ENCODE results near the gene CREB3L4. TPM values are rescaled to one million over a fixed set of nuclear protein-coding genes. Genes with fewer than 3 reads are reported as not detected.

The CREB3L4 gene
- total and polyA plus RNA-seq, 2 donors (not counting 3 experiments of a cell fraction or from before 2014, with no cell fraction given), result 8.1 to 12.1 TPM

DNA sequence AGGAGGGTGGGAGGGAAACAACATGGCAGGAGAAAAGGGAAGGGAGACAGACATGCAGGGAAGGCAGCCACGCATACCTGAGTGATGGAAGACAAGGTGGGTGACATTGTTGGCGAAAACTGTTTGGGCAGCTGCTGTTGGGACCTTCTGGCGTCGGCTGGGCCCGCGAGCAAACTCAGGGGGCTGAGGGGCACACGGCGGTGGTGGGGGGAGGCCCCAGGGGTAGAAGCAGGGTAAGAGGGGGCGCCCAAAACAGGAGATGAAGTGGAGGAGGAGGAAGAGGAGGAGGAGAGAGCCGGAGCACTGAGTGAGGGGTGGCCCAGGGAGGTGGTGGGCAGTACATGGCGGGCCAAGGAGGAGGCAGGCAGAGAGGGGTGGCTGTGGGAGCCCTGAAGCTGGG is 16.5 kb upstream of the CREB3L4 start:
- POLR2A ChIA-PET, result no interaction called here
- dilution Hi-C loops (cut with MboI; ENCODE audit: extremely low pct_ligation_motif_present, low sequenced_read_pairs), result no loop called here
- no peak for FAIRE-seq
- no peaks in the 10 kb centered on the region for H3K4me1 ChIP-seq (ENCODE audit: control insufficient read depth, extremely low read depth, insufficient read depth, low read length)
- H3K4me2 ChIP-seq (ENCODE audit: insufficient read depth, low read length), result no peak overlapping the region
- H3K36me3 ChIP-seq (ENCODE audit: control insufficient read depth in 2 of 2, extremely low read depth in 1 of 2, insufficient read depth in 2 of 2, low read length in 2 of 2), result peaks cover 6 to 50% of the 10 kb centered on the region in 2 experiments
- no peak overlapping the region for H3K27ac ChIP-seq (ENCODE audit: insufficient read depth, low read depth, low read length)
- no peaks in the 10 kb centered on the region for H4K20me1 ChIP-seq (replicated peaks; ENCODE audit: control insufficient read depth, extremely low read depth, insufficient read depth, low read length)
- no peaks in the 10 kb centered on the region for H3K27me3 ChIP-seq (ENCODE audit: control insufficient read depth in 2 of 2, insufficient read depth in 2 of 2, low read length in 2 of 2)
- H3K9me1 ChIP-seq (replicated peaks; ENCODE audit: control insufficient read depth, extremely low read depth, insufficient read depth, low read length), result no peaks in the 10 kb centered on the region
- CTCF ChIA-PET, result no interaction called here
- BruUV-seq (replicated peaks), result no TSS peak
- H3K4me3 ChIP-seq (replicated peaks in 1 of 3; ENCODE audit: insufficient read depth in 1 of 3, low read depth in 1 of 3, low read length in 3 of 3), result no peak overlapping the region
- TF ChIP-seq CTCF (IDR thresholded peaks at IDR 0.05; ENCODE audit: extremely low read depth in 1 of 2, insufficient read depth in 1 of 2, low read depth in 1 of 2, low read length in 2 of 2), result no peak
- TF ChIP-seq MYC (IDR thresholded peaks at IDR 0.05; ENCODE audit: low read depth, low read length), result no peak
- TF ChIP-seq MAX (IDR thresholded peaks at IDR 0.05; ENCODE audit: insufficient read depth, insufficient read length), result no peak
- TF ChIP-seq POLR2AphosphoS5 (IDR thresholded peaks at IDR 0.05; ENCODE audit: insufficient read depth, low read depth, low read length), result no peak
- TF ChIP-seq FOS (IDR thresholded peaks at IDR 0.05; ENCODE audit: borderline replicate concordance, insufficient read depth, low read length), result no peak
- TF ChIP-seq POLR2A (IDR thresholded peaks at IDR 0.05; ENCODE audit: low read depth, low read length), result no peak
- TF ChIP-seq GATA2 (IDR thresholded peaks at IDR 0.05; ENCODE audit: insufficient read depth, insufficient read length, low read depth, low read length), result no peak
- TF ChIP-seq EZH2 (IDR thresholded peaks at IDR 0.05; ENCODE audit: borderline replicate concordance, low read depth, low read length, severe bottlenecking), result no peak
- no peak for TF ChIP-seq JUN (IDR thresholded peaks at IDR 0.05; ENCODE audit: borderline replicate concordance, insufficient read depth, insufficient read length, low read depth)
- no peak overlapping the region for H2AFZ ChIP-seq (ENCODE audit: low read depth, low read length)
- no peaks in the 10 kb centered on the region for H3K9me3 ChIP-seq (replicated peaks; ENCODE audit: control insufficient read depth, insufficient read depth, low read length)
- intact Hi-C loops (cut with micrococcal nuclease), result no loop called here
- DNase-seq (ENCODE audit: low read depth, low spot score), result no peak
- peaks cover 16% of the 10 kb centered on the region for H3K79me2 ChIP-seq (ENCODE audit: control insufficient read depth, insufficient read depth, low read length)
- H3K9ac ChIP-seq (replicated peaks; ENCODE audit: extremely low read depth, insufficient read depth, low read length), result no peak overlapping the region

Measured in endothelial cell of umbilical vein (primary cell).